Stimulated activated naive CD4-positive, alpha-beta T cell treated with Interleukin-2 at 50 U/mL for 16 hours (primary cell): Measurements from ENCODE around the gene HSPA12A.

Source experiments
- DNase-seq: peaks from one replicate; lab custom pipeline; 2025; lab: John Stamatoyannopoulos, UW

HSPA12A gene

GRCh38 chr10:116690356-116691322 is 51.7 kb downstream of the HSPA12A start:
- DNase-seq = no peak

- DNase-seq = no peak
Measured at GRCh38 chr10:116689744-116690143, 52.6 kb downstream of the HSPA12A start.

- no peak for DNase-seq
Measured at GRCh38 chr10:116688741-116689495, 53.4 kb downstream of the HSPA12A start.

GRCh38 chr10:116688241-116688711 is 54.1 kb downstream of the HSPA12A start:
- no peak for DNase-seq

- no peak for DNase-seq
Measured at GRCh38 chr10:116687633-116688032, 54.7 kb downstream of the HSPA12A start.

- DNase-seq = no peak
Measured at GRCh38 chr10:116686632-116687031, 55.7 kb downstream of the HSPA12A start.

- no peak for DNase-seq
Measured at GRCh38 chr10:116685807-116686206, 56.6 kb downstream of the HSPA12A start.

- no peak for DNase-seq
Measured at GRCh38 chr10:116684781-116685180, 57.6 kb downstream of the HSPA12A start.

GRCh38 chr10:116683821-116684220 is 58.5 kb downstream of the HSPA12A start:
- DNase-seq = no peak

- no peak for DNase-seq
Measured at GRCh38 chr10:116683166-116683565, 59.2 kb downstream of the HSPA12A start.

- DNase-seq = no peak
Measured at GRCh38 chr10:116679351-116679750, 63.0 kb downstream of the HSPA12A start.

- no peak for DNase-seq
Measured at GRCh38 chr10:116676633-116677032, 65.7 kb downstream of the HSPA12A start.

GRCh38 chr10:116676118-116676517 is 66.2 kb downstream of the HSPA12A start:
- no peak for DNase-seq

GRCh38 chr10:116674901-116675423 is 67.4 kb downstream of the HSPA12A start:
- DNase-seq = no peak

GRCh38 chr10:116673866-116674265 is 68.5 kb downstream of the HSPA12A start:
- no peak for DNase-seq

GRCh38 chr10:116672891-116673290 is 69.5 kb downstream of the HSPA12A start:
- DNase-seq = no peak

- no peak for DNase-seq
Measured at GRCh38 chr10:116671274-116671926, 71.0 kb downstream of the HSPA12A start.

- no peak for DNase-seq
Measured at GRCh38 chr10:116670706-116671105, 71.7 kb downstream of the HSPA12A start.

GRCh38 chr10:116669832-116670644 is 72.3 kb downstream of the HSPA12A start:
- no peak for DNase-seq

- no peak for DNase-seq
Measured at GRCh38 chr10:116669080-116669479, 73.3 kb downstream of the HSPA12A start.

- no peak for DNase-seq
Measured at GRCh38 chr10:116668446-116668845, 73.9 kb downstream of the HSPA12A start.
